RCC 7860 (cell line): ENCODE measurements around the gene TMEM117.

Experiments used
- DNase-seq: peaks from one replicate; pipeline ENCODE4 v3.0.0-alpha.2; 2015; ENCODE audit warnings: low spot score
- FAIRE-seq: peaks from 2 replicates; lab custom pipeline; 2012; peaks lifted over from hg19 to GRCh38; lab: Jason Lieb, UNC

Gene TMEM117

DNA sequence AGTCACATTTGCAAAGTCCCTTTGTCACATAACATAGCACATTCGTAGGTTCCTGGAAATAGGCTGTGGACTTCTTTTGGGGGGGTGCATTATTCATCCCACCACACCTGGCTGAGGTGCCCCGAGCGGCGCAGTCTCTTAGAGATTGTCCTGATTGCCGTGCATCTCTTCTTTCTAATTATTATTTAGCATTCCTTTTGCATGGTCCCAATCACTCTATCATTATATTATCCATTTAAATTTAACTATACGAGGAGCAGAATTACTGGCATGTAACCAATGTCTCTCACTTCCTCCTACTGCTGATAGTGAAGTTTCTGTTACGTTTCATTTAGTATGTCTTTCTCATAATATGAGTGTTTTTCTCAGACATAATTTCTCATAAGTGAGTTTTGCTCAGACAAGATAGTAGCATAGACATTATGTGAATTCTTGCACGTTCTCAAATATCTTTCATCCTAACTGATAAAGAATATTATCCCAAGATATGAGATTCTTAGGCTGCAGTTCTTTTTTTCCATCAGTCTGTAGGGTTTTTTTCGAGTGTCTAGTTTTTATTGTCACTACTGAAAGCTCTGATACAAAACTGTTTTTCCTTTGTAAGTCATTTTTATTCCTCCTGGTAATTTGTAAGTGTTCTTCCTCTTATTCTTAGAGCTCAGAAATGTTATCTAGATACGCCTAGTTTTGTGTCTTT is 595.9 kb downstream of the TMEM117 start:
- DNase-seq: no peak
- FAIRE-seq: no peak

DNA sequence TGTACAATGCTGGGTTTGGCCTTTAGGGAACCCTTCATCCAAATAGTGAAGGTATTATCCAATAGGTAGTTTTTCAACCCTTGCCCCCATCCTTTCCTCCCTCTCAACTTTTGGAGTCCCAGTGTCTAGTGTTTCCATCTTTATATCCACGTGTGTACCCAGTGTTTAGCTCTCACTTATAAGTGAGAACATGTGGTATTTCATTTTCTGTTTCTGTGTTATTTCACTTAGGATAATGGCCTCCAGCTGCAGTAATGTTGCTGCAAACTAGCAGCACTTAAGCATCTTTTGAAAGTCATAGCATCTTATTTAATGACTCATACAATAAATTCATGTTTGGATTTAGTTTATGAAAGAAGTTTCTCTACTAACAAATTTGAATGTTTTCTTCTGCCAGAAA is 597.8 kb downstream of the TMEM117 start:
- FAIRE-seq: no peak
- DNase-seq: no peak

DNA sequence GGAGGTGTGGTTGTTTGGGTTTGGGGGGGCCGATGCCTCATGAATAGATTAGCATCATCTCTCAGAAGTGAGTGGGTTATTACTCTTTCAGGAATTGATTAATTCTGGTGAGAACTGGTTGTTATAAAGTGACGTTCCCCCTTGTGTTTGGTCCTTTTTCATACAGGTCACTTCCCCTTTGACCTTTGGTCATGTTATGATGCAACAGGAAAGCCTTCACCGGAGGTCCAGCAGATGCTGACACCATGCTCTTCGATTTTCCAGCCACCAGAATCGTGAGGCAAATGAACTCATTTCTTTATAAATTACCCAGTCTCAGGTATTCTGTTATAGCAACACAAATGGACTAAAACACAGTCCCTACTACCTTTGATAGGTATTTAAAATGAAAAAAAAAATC is 600.9 kb downstream of the TMEM117 start:
- no peak for FAIRE-seq

More for the DNA sequence above, 600.9 kb downstream of the TMEM117 start:
- no peak for DNase-seq
